OCI-LY7 (cell line): Measurements from ENCODE around the gene DEPDC1B. TPM values are rescaled to one million over a fixed set of nuclear protein-coding genes. Genes with fewer than 3 reads are reported as not detected.

Experiments used
- BruUV-seq: library from RNA; stranded (reverse); fragments of 400-500 nt; replicated peaks from 2 replicates; lab custom pipeline; 2021; lab: Mats Ljungman, UMichigan
- CTCF ChIA-PET: fragments of 300-600 bp; sonication (Branson Sonifier 250); formaldehyde crosslinking; loops from one replicate; lab custom pipeline; 2022; ENCODE audit warnings: antibody characterized with exemption; ENCODE audit not compliant: unreplicated experiment; lab: Charles Lee
- POLR2A ChIA-PET: fragments of 300-600 bp; sonication (Branson Sonifier 250); formaldehyde crosslinking; loops from one replicate; lab custom pipeline; 2022; ENCODE audit warnings: antibody characterized with exemption; lab: Charles Lee
- DNase-seq: peaks from one replicate; pipeline ENCODE4 v3.0.0-alpha.2; 2015; ENCODE audit warnings: low spot score
- H2AFZ ChIP-seq: fragments of 200-600 bp; sonication (generic), shearing (Covaris generic); 2 replicates; pipeline ENCODE4 v1.6.1; 2014; ENCODE audit warnings: mild to moderate bottlenecking, antibody characterized with exemption, low read length, moderate library complexity
- H3K27ac ChIP-seq: fragments of 200-600 bp; sonication (generic); 2 replicates; pipeline ENCODE4 v1.5.1; 2014; ENCODE audit warnings: mixed run types, low read depth, mild to moderate bottlenecking, moderate library complexity, low read length, inconsistent platforms; ENCODE audit not compliant: poor library complexity, severe bottlenecking
- H3K36me3 ChIP-seq: fragments of 200-600 bp; sonication (generic); 2 replicates; pipeline ENCODE4 v1.6.1; 2014; ENCODE audit warnings: mild to moderate bottlenecking, antibody characterized with exemption, low read length, moderate library complexity, mixed read lengths; ENCODE audit not compliant: insufficient read depth
- H3K4me1 ChIP-seq: fragments of 200-600 bp; sonication (generic); 2 replicates; pipeline ENCODE4 v1.5.1; 2014; ENCODE audit warnings: mild to moderate bottlenecking, low read length; ENCODE audit not compliant: insufficient read depth, poor library complexity, severe bottlenecking
- H3K4me2 ChIP-seq: fragments of 200-600 bp; sonication (generic); 2 replicates; pipeline ENCODE4 v1.6.1; 2014; ENCODE audit warnings: mild to moderate bottlenecking, low read length
- H3K4me3 ChIP-seq: fragments of 200-600 bp; sonication (generic); 2 replicates; pipeline ENCODE4 v1.5.1; 2014; ENCODE audit warnings: mild to moderate bottlenecking, low read depth, low read length; ENCODE audit not compliant: poor library complexity, severe bottlenecking
- H3K79me2 ChIP-seq: fragments of 200-600 bp; sonication (generic); 2 replicates; pipeline ENCODE4 v1.6.1; 2016; ENCODE audit warnings: low read depth, mild to moderate bottlenecking, low read length, moderate library complexity, mixed read lengths; ENCODE audit not compliant: insufficient read depth
- H3K9me2 ChIP-seq: fragments of 200-600 bp; sonication (generic); 2 replicates; pipeline ENCODE4 v1.6.1; 2016; ENCODE audit warnings: mild to moderate bottlenecking, low read length, mixed read lengths; ENCODE audit not compliant: insufficient read depth
- H3K9me3 ChIP-seq: fragments of 200-600 bp; sonication (generic); 2 replicates; pipeline ENCODE4 v1.6.1; 2014; ENCODE audit warnings: mild to moderate bottlenecking, mixed run types, low read length, mixed read lengths
- H4K20me1 ChIP-seq: fragments of 200-600 bp; sonication (generic); 2 replicates; pipeline ENCODE4 v1.6.1; 2014; ENCODE audit warnings: mild to moderate bottlenecking, antibody characterized with exemption, low read length, moderate library complexity, mixed read lengths; ENCODE audit not compliant: insufficient read depth
- CTCF ChIP-seq: fragments of 200-600 bp; sonication (generic); conservative IDR thresholded peaks from 2 replicates; pipeline ENCODE4 v1.5.1; 2014; ENCODE audit warnings: mild to moderate bottlenecking, antibody characterized with exemption, low read length, moderate library complexity, mixed read lengths
- EZH2phosphoT487 ChIP-seq: fragments of 200-600 bp; sonication (generic); IDR thresholded peaks from 2 replicates; pipeline ENCODE4 v1.6.1; 2018; ENCODE audit warnings: low read depth, borderline replicate concordance, mild to moderate bottlenecking, mixed run types, antibody characterized with exemption, low read length, moderate library complexity, mixed read lengths
- intact Hi-C: fragments of 100-400 bp; cut with micrococcal nuclease; formaldehyde crosslinking; loops from one replicate; pipeline ENCODE4 v1.10.0; 2022; ENCODE audit not compliant: unreplicated experiment
- total RNA-seq, 2 experiments: library from RNA; depleted of rRNA in 1 of 2; stranded (reverse); fragments of >200 nt in 1 of 2; shearing (Covaris generic) in 1 of 2; gene quantifications; 2 replicates each; pipeline ENCODE4 v1.2.3, GENCODE V29; 2014 to 2022

The DEPDC1B gene
- total RNA-seq, 2 experiments from 2014 or later = 43.7 to 47.6 TPM

- intact Hi-C loops = no loop called here
- CTCF ChIA-PET = no interaction called here
- Histone ChIP-seq H3K4me2 (no peak overlapping the region), H2AFZ (no peak overlapping the region), H3K27ac (no peak overlapping the region), H3K79me2 (peaks cover 78% of the 10 kb centered on the region), H4K20me1 (no peaks in the 10 kb centered on the region), H3K4me3 (no peak overlapping the region), H3K9me3 (peaks cover 8% of the 10 kb centered on the region; the same call in 1 of the 2 replicates), H3K9me2 (no peaks in the 10 kb centered on the region), H3K36me3 (peaks cover 50% of the 10 kb centered on the region), H3K4me1 (no peaks in the 10 kb centered on the region)
- TF ChIP-seq EZH2phosphoT487 (no peak), CTCF (no peak)
- POLR2A ChIA-PET = interaction anchor here (4.6 kb wide), 1 partner anchor 9 kb away, joined by 36 read pairs; the partner anchor contains the start of gene DEPDC1B
- BruUV-seq = no TSS peak
- DNase-seq = no peak
These were observed 9.6 kb downstream of the DEPDC1B start for GRCh38 chr5:60690326-60690725.

- no peaks in the 10 kb centered on the region for H3K9me2 ChIP-seq
- CTCF ChIA-PET = interaction anchor here (1.4 kb wide), 1 partner anchor 11 kb away, joined by 4 read pairs; the partner anchor contains the start of gene DEPDC1B
- H2AFZ ChIP-seq = no peak overlapping the region
- no TSS peak for BruUV-seq
- no peak overlapping the region for H3K27ac ChIP-seq
- no peaks in the 10 kb centered on the region for H3K4me1 ChIP-seq
- H3K79me2 ChIP-seq = peaks cover 71% of the 10 kb centered on the region
- DNase-seq = no peak
- no peak overlapping the region for H3K4me2 ChIP-seq
- POLR2A ChIA-PET = interaction anchor here (0.6 to 4.6 kb wide), 5 partner anchors 11 to 1507 kb away, joined by 3 to 36 read pairs (median 5); partner anchors contain the start of genes DEPDC1B and ERCC8
- intact Hi-C loops = no loop called here
- no peak overlapping the region for H3K4me3 ChIP-seq
- TF ChIP-seq CTCF (peak; percentile 41), EZH2phosphoT487 (no peak)
- 0 out of 2 replicates have a peak, but pooled peaks cover 3% of the 10 kb centered on the region for H3K9me3 ChIP-seq
- peaks cover 51% of the 10 kb centered on the region for H3K36me3 ChIP-seq
- peaks cover 5% of the 10 kb centered on the region; the same call in 1 of the 2 replicates for H4K20me1 ChIP-seq
These were observed 11.0 kb downstream of the DEPDC1B start for GRCh38 chr5:60688980-60689379.
